PFSK-1 (cell line): ENCODE results near the gene PCBP4.

ENCODE experiments used
- FOXP2 ChIP-seq: optimal IDR thresholded peaks from 2 replicates; pipeline ENCODE3; 2011; ENCODE audit warnings: borderline replicate concordance, control low read depth, inconsistent platforms; ENCODE audit not compliant: insufficient read depth; ENCODE audit errors: extremely low read length, extremely low read depth
- POLR2AphosphoS5 ChIP-seq: IDR thresholded peaks from 2 replicates; pipeline ENCODE4 v1.6.1; 2012; ENCODE audit warnings: low read depth, mild to moderate bottlenecking, control low read depth, low read length, moderate library complexity
- SIN3A ChIP-seq: IDR thresholded peaks from 2 replicates; pipeline ENCODE4 v1.6.1; 2012; ENCODE audit warnings: mild to moderate bottlenecking, low read length, moderate library complexity, borderline replicate concordance; ENCODE audit not compliant: insufficient read depth
- TAF1 ChIP-seq: IDR thresholded peaks from 2 replicates; pipeline ENCODE4 v1.6.1; 2012; ENCODE audit warnings: low read length, control low read depth, borderline replicate concordance; ENCODE audit not compliant: insufficient read depth
- TF ChIP-seq, protein P1 (sequence below), 2 experiments: IDR thresholded peaks; 2 replicates each; pipeline versions ENCODE4 v1.6.1 to v1.8.0; 2011 to 2012; ENCODE audit warnings: low read depth in 2 of 2, low read length in 2 of 2, control low read depth in 1 of 2, inconsistent platforms in 1 of 2, mild to moderate bottlenecking in 1 of 2, moderate library complexity in 1 of 2; ENCODE audit not compliant: insufficient read depth in 1 of 2

PCBP4 gene

DNA sequence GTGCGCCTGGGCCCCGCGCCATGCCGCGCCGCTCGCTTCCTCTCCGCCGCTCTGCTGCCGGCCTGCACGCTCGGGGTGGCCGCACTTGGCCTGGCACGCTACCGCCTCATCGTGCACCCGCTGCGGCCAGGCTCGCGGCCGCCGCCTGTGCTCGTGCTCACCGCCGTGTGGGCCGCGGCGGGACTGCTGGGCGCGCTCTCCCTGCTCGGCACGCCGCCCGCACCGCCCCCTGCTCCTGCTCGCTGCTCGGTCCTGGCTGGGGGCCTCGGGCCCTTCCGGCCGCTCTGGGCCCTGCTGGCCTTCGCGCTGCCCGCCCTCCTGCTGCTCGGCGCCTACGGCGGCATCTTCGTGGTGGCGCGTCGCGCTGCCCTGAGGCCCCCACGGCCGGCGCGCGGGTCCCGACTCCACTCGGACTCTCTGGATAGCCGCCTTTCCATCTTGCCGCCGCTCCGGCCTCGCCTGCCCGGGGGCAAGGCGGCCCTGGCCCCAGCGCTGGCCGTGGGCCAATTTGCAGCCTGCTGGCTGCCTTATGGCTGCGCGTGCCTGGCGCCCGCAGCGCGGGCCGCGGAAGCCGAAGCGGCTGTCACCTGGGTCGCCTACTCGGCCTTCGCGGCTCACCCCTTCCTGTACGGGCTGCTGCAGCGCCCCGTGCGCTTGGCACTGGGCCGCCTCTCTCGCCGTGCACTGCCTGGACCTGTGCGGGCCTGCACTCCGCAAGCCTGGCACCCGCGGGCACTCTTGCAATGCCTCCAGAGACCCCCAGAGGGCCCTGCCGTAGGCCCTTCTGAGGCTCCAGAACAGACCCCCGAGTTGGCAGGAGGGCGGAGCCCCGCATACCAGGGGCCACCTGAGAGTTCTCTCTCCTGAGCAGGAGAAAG lies 11.1 kb downstream of the PCBP4 start:
- TF ChIP-seq SIN3A (no peak), FOXP2 (no peak), POLR2AphosphoS5 (no peak), TAF1 (no peak)
- TF ChIP-seq, protein P1, sequence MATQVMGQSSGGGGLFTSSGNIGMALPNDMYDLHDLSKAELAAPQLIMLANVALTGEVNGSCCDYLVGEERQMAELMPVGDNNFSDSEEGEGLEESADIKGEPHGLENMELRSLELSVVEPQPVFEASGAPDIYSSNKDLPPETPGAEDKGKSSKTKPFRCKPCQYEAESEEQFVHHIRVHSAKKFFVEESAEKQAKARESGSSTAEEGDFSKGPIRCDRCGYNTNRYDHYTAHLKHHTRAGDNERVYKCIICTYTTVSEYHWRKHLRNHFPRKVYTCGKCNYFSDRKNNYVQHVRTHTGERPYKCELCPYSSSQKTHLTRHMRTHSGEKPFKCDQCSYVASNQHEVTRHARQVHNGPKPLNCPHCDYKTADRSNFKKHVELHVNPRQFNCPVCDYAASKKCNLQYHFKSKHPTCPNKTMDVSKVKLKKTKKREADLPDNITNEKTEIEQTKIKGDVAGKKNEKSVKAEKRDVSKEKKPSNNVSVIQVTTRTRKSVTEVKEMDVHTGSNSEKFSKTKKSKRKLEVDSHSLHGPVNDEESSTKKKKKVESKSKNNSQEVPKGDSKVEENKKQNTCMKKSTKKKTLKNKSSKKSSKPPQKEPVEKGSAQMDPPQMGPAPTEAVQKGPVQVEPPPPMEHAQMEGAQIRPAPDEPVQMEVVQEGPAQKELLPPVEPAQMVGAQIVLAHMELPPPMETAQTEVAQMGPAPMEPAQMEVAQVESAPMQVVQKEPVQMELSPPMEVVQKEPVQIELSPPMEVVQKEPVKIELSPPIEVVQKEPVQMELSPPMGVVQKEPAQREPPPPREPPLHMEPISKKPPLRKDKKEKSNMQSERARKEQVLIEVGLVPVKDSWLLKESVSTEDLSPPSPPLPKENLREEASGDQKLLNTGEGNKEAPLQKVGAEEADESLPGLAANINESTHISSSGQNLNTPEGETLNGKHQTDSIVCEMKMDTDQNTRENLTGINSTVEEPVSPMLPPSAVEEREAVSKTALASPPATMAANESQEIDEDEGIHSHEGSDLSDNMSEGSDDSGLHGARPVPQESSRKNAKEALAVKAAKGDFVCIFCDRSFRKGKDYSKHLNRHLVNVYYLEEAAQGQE (IDR thresholded peaks at IDR 0.05; ENCODE audit: insufficient read depth in 1 of 2, low read depth in 2 of 2, low read length in 2 of 2) = no peak

- no peak for TF ChIP-seq SIN3A
- TF ChIP-seq FOXP2 = no peak
Measured at GRCh38 chr3:51955175-51955892, 11.9 kb downstream of the PCBP4 start, which contains the start of gene GPR62. TSS of gene GPR62 (plus strand) at chr3:51955381. CDS start at chr3:51955653, 272 bp downstream.

- TF ChIP-seq, protein P1 (IDR thresholded peaks at IDR 0.05; ENCODE audit: insufficient read depth in 1 of 2, low read depth in 2 of 2, low read length in 2 of 2) = no peak
- no peak for TF ChIP-seq SIN3A
- no peak for TF ChIP-seq FOXP2
- TF ChIP-seq TAF1 = no peak
- TF ChIP-seq POLR2AphosphoS5 = no peak
Measured at GRCh38 chr3:51954713-51955112, 12.5 kb downstream of the PCBP4 start.

- TF ChIP-seq POLR2AphosphoS5 = no peak
- no peak for TF ChIP-seq FOXP2
- TF ChIP-seq SIN3A = no peak
- no peak for TF ChIP-seq TAF1
- TF ChIP-seq, protein P1 (IDR thresholded peaks at IDR 0.05; ENCODE audit: insufficient read depth in 1 of 2, low read depth in 2 of 2, low read length in 2 of 2) = no peak
Measured at GRCh38 chr3:51954105-51954504, 13.1 kb downstream of the PCBP4 start.

DNA sequence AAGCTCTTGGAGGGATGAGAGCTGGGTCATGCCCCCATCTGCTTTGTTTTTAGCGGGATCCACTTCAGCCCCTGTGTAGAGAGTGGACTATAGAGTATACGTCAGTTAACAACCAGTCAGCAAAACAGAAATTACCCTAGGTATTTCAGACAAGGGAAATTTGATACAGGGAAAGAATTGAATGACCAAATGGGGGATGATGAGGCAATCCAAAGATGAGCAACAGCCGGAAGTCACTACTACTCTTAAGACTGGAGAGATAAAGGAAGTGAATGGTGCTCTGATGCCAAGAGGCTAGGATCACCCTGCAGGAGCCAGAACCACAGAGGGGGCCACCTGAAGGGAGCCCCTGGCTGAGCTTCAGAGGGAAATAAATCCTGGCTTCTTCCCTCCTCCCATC lies 13.8 kb downstream of the PCBP4 start:
- no peak for TF ChIP-seq SIN3A
- no peak for TF ChIP-seq FOXP2
- TF ChIP-seq, protein P1 (IDR thresholded peaks at IDR 0.05; ENCODE audit: insufficient read depth in 1 of 2, low read depth in 2 of 2, low read length in 2 of 2) = no peak
- TF ChIP-seq POLR2AphosphoS5 = no peak
- TF ChIP-seq TAF1 = no peak
